GM18498 (cell line): ENCODE results near the gene ATP4A.

Source experiments
- ATAC-seq: cut with Tn5 transposase; IDR thresholded peaks from one replicate; pipeline ENCODE4 v1.9.1; 2021; ENCODE audit warnings: mild to moderate bottlenecking, moderate library complexity; ENCODE audit not compliant: unreplicated experiment

ATP4A gene

DNA sequence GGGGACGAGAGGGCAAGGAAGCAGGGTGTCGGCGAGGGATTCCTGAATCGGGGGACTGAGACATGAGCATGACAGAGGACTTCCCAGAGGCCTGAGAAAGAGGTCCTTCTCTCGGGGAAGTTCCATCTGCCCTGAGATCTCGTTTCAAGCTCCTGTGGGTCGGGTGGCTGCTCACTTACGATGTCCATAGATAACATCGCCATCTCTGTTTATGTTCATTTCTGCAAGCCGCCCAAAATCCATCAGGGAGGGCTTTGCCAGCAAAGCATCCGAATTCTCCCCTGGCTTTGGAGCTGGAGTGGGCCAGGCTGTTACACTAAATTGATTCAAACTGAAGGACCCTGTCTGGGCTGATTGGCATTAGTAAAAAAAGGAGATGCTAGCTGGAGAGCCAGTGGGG, 55.9 kb downstream of the ATP4A start:
- no peak for ATAC-seq

DNA sequence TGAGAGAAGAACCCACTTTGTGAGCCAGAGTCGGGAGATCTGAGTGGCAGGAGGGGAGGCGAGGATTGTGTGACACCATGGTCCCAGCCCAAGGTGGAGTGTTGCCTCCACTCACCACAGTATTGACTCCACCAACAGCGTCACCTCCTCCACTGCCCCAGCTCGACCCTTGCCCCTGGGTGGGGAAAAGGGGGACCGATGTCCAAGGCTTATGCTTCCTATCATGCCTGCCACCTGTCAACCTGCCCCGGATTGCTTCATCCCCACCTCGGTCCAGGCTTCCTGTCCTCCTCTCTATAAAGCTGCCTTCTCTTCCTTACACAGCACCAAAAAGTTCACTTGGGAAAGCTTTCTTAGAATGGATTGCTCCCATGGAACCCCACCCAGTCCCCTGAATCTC, 57.4 kb downstream of the ATP4A start:
- no peak for ATAC-seq

DNA sequence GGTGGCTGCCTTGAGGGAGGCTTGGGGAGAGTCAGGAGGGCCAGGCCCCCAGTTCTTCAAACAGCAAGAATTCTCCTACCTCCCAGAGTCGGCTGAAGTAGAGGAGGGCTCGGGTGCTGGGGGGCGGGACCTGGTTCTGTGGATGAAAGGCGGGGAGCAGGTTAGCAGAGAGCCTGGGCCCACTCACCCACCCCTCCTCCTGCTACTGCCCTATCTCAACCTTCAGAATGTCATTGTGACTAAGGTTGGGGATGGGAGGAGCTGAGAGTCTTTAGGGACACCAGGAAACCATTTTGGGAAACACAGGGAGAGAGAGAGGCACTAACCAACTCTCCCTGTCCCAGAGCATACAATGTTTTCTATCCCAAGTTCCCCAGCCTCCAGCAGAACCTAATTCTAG, 60.7 kb downstream of the ATP4A start:
- ATAC-seq = no peak

DNA sequence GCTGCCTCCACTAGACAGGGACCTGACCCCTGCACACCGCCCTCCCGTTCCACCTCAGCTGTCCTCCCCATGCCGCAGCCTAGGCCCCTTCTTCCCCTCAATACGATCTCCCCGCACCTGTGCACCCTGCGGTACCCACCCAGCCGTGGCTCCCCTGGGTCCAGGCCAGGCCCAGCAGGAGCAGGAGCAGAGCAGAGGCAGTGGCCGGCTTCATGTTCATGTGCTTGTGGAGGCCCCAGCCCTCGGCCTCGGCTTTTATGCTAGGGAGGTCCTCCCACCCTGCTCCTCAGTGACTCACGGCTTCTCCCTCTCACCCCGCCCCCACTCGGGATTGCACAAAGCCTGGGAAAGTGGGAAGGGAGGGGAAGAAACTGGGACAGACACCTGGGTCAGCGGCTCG, 61.8 kb downstream of the ATP4A start:
- ATAC-seq = no peak

DNA sequence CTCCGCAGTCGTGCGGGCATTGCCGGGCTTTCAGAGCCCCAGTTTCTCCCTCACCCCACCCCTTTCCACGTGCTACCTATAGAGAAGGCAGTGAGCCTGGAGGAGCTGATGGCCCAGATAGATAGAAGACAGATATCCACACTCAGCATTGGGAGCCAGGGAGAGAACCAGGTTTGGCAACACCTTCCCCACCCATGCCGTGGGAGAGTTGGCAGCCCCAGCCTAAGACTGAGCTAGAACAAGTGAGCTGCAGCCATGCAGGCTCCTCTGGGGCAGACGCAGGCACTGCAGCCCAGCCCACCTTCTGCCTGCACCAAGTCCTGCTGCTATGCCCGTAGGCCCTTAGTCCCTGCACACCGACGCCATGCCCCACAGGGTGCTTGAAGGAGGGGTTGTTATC, 62.8 kb downstream of the ATP4A start:
- ATAC-seq = no peak
